HG03135 (cell line): ENCODE results near the gene TTLL11.
"Not testable (repeated sequence)": the region's sequence is repeated elsewhere in the genome, so short reads cannot be mapped to it uniquely, and the experiment has no call there.

Source experiments
- ATAC-seq: cut with Tn5 transposase; IDR thresholded peaks from one replicate; pipeline ENCODE4 v1.9.1; 2021; ENCODE audit warnings: mild to moderate bottlenecking, moderate library complexity; ENCODE audit not compliant: unreplicated experiment

TTLL11 gene

GRCh38 chr9:122125509-122126330 lies 32.6 kb upstream of the TTLL11 start:
- no peak for ATAC-seq

GRCh38 chr9:122125158-122125508 lies 32.0 kb upstream of the TTLL11 start:
- peak; percentile 68 for ATAC-seq

- ATAC-seq = no peak
Measured at GRCh38 chr9:122124528-122124927, 31.4 kb upstream of the TTLL11 start.

GRCh38 chr9:122124048-122124447 lies 30.9 kb upstream of the TTLL11 start:
- no peak for ATAC-seq

- no peak for ATAC-seq
Measured at GRCh38 chr9:122122903-122123632, 30.0 kb upstream of the TTLL11 start.

GRCh38 chr9:122122468-122122867 lies 29.4 kb upstream of the TTLL11 start:
- no peak for ATAC-seq

GRCh38 chr9:122121931-122122330 lies 28.8 kb upstream of the TTLL11 start:
- no peak for ATAC-seq

- no peak for ATAC-seq
Measured at GRCh38 chr9:122121391-122121790, 28.3 kb upstream of the TTLL11 start.

- ATAC-seq = no peak
Measured at GRCh38 chr9:122120316-122121071, 27.4 kb upstream of the TTLL11 start.

- ATAC-seq = no peak
Measured at GRCh38 chr9:122119721-122120120, 26.6 kb upstream of the TTLL11 start.

- ATAC-seq = no peak
Measured at GRCh38 chr9:122119166-122119521, 26.0 kb upstream of the TTLL11 start.

GRCh38 chr9:122118343-122119165 lies 25.4 kb upstream of the TTLL11 start:
- no peak for ATAC-seq

- ATAC-seq = not testable (repeated sequence)
Measured at GRCh38 chr9:122117241-122117640, 24.1 kb upstream of the TTLL11 start.

GRCh38 chr9:122116448-122117173 lies 23.5 kb upstream of the TTLL11 start:
- ATAC-seq = no peak

GRCh38 chr9:122116040-122116439 lies 22.9 kb upstream of the TTLL11 start:
- ATAC-seq = no peak

- no peak for ATAC-seq
Measured at GRCh38 chr9:122115176-122116035, 22.3 kb upstream of the TTLL11 start.

GRCh38 chr9:122113574-122113973 lies 20.5 kb upstream of the TTLL11 start:
- ATAC-seq = no peak

- ATAC-seq = no peak
Measured at GRCh38 chr9:122112238-122112637, 19.1 kb upstream of the TTLL11 start.

GRCh38 chr9:122111413-122112085 lies 18.4 kb upstream of the TTLL11 start:
- ATAC-seq = no peak
